GM18499 (cell line): ENCODE measurements around the gene CHRNA7.
"Not testable (repeated sequence)": the region's sequence is repeated elsewhere in the genome, so short reads cannot be mapped to it uniquely, and the experiment has no call there.

Experiments
- ATAC-seq: cut with Tn5 transposase; IDR thresholded peaks from one replicate; pipeline ENCODE4 v1.9.1; 2021; ENCODE audit warnings: moderate number of reproducible peaks; ENCODE audit not compliant: insufficient read depth, unreplicated experiment

Gene CHRNA7

DNA sequence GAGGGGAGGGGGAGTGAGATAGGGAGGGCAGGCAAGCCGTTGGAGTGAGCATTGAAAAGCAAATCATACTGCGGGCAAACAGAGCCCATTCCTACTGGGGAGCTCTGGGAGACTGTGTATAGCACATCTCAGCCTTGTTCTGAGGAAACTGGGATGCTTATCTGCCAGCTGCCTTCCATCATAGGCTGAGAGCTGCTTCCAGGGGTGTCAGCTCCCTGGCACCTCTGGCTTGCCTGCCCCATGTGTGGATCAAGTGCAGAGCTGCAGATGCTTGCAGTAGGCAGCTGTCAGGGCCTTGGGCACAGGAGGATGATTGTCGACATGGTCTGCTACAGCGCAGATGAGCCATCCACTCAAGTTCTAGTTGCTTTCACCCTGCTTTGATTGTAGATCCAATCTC is 86.8 kb downstream of the CHRNA7 start:
- no peak for ATAC-seq

DNA sequence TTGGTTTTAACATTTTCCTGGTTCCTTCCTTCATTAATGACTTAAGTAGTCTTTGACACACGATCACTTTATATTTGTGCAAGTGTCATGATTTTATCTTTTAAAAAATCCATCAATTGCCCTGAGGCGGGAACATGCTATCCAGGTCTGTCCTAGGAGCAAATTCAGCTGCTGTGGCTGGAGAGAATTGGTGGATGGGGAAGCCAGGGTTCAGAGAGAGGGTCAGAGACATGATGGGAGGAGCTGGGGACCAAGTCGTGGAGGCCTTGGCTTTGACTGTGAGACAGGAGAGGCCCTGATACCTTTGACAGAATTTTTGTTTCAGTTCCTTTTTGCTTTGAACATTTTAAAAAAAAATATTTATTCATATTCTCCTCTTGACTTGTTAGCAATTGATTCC is 89.0 kb downstream of the CHRNA7 start:
- ATAC-seq: no peak

DNA sequence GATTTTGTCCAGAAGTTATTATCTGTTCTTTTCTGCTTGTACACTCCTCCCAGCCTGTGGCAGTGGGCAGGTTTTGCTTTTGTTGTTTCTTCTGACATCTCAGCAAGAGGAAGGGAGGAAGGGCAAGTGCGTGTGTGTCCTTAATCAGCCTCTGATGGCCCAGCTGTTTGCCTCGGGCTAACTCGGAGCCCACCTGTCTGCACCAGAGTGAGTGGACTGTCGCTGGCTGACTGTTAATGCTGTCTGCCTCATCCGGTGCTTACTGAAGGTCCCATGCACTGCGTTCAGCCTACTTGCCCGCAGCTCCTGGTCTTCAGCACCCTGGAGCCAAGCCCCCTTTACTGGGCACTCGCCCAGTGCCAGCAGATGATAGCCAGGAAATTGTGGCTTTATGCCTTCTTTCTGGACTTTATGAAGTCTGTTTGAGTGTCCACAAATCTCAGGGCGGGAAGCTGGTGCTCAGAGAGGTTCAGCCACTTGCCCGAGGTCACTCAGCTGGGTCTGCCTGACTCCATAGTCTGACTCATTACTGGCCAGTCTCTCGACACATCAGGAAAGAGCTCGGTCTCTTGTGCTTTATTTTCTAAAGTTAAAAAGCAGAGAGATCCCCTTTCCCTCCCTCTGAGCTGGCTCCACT is 89.5 kb downstream of the CHRNA7 start:
- ATAC-seq: no peak

DNA sequence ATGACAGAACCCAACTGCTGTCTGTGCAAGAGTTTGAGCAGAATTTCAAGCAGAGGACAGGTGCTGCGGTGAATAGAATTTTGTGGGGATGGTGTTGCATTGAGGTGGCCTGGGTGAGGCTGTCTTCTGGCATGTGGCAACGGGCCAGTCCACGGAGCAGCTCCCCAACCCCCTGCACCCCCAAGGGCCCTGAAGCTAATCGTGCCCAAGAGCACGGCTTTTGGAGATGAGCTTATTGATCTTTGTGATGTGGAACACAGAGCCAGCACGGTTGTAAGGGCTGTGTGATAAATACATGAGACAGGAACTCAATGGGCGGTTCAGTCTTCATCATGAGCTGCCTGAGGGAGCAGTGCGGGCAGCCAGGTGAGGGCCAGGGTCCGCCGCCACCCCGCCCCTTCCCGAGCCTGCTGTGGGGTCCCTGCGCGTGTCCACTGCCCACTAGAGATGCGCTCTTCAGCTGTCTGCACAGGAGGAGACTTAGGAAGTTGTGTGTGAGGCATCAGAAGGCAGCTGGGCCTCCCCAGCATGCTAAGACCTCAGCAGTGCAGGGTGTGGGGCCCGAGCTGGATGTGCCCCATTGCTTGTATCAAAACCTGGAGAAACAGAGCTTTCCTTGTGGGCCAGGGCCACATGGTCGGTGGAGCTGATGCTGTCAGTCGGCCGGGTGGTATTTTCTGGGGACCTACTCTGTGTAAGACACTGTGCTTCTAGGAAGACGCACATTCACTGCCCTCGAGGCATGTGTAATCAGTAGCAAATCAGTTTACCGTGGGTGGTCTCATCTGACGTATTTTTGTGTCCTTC is 90.5 kb downstream of the CHRNA7 start:
- no peak for ATAC-seq

DNA sequence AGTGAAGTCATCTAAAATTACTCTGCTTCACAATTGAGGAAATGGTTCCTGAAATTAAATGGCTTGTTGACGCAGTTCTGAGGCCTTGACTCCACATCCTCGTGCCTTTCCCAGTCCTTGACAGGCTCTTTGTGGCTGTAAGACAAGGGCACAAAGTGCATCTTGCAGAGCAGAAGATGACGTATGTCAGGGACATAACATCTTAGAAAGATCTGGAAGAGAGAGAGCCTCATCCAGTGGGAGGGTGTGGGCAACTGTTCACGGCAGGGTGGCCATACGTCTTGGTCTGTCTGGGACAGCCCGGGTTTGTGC is 91.0 kb downstream of the CHRNA7 start:
- no peak for ATAC-seq

DNA sequence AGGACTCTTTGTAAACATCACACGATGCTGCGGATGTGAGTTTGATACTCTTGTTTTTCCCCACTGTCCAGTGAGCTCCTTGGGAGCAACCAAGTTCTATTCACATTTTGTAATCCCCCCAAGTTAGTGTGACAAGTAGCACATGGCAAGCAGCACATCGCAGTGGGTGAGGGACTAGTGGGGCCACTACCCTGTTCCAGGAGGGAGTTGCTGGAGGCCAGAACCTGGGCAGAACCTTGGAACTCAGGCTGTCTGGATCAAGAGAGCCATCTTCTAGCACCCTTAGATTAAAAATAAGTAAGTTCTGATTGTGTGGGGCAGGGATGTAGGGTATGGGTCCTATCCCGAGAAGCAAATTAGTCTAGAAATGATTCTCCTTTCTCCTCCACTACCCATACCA is 91.7 kb downstream of the CHRNA7 start:
- no peak for ATAC-seq

DNA sequence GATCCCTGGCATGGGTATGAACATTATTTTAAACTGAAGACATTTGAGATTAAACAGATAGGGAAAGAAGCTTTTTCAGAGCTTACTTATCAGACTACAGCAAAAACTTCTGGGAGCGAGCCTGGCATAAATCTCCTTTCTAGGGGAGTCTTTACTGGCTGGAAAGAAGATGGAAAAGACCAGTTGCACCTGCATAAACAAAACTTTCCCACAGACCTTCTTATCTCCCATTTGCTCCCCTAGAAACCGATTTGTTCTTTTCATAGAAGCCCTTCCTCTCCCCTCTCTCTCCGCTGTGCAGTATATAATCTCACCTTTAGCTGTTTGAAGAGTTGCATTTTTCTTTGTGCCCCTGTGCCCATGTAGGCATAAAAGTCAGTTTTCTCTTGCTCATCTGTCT is 93.2 kb downstream of the CHRNA7 start:
- ATAC-seq: no peak

DNA sequence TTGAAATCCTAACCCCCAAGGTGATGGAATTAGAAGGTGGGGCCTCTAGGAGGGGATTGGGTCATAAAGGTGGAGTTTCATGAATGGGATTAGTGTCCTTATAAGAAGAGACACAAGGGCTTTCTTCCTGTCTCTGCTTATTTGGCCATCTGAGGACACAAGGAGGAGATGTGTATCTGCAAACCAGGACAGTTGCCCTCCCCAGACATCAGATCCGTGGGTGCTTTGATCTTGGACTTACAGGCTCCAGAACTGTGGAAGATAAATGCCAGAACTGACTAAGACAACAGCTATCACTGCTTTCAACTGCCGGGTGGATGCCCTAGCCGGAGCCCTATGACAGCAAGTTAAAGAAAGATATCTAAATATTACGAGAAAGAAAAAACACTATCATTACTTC is 94.4 kb downstream of the CHRNA7 start:
- ATAC-seq: no peak

DNA sequence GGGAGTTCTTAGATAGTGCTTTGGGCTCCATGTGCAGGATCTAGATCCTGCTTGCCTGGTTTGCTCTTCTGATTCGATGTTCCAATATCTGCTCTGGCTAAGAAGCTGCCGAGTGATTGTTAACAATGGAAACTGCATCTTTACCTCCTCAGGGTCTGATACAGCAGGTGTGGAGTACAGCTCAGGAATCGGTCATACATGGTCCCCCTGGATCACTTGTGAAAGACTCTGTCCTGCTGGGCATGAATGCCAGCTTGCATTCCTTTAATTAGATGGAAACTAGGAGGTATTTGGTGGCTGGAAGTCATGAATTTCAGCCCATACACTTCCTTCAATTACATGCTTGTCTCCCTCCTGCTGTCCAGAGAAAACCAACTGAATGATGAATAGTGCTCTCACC is 95.3 kb downstream of the CHRNA7 start:
- ATAC-seq: no peak

DNA sequence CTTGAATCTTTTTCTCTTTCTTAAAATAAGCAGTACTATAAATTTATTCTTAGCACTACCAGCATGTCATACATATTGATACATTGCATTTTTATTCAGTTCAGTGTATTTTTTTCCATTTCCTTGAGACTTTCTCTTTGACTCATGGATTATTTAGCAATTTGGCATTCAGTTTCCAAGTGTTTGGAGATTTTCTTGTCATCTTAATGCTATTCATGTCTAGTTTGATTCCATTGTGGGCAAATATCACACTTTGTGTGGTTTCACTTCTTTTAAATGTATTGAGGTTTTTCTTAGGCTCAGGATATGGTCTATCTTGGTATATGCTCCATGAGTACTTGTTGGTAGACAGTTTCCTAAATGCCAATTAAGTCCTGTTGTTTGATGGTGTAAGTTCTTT is 99.5 kb downstream of the CHRNA7 start:
- no peak for ATAC-seq

DNA sequence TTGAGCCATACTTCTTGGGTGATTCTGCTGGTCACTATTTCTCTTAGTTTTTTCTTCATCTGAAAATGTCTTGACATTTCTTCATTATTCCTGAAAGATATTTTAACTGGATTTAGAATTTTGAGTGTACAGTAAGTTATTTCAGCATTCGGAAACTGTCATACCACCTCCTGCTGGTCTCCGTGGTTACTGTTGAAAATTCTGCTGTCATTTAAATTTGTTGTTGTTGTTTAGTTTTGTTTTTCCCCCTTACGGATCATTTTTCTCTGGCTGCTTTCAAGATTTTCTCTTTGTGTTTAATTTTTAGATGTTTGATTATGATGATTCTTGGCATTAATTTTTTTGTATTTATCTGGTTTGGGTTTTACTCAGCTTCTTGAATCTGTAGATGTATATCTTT is 100.5 kb downstream of the CHRNA7 start:
- no peak for ATAC-seq

DNA sequence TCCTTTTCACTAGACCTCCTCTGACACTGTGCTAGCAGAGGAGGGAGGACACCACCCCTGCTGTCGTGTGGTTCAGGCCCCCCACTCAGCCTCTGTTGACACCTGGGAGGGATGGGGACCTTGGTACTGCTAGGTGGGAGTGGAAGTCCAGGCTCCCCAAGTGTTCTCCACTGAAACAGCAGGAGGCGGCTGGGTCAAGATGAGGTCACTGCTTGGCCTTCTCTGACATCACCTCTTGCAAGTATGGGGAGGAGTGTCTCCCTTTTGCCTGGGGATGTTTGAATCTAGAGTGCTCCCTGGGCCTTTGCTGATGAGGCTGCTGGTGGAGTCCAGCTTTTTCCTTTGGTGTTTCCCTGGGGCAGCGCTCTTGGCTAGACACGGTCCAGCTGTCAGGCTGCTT is 101.5 kb downstream of the CHRNA7 start:
- ATAC-seq: no peak

DNA sequence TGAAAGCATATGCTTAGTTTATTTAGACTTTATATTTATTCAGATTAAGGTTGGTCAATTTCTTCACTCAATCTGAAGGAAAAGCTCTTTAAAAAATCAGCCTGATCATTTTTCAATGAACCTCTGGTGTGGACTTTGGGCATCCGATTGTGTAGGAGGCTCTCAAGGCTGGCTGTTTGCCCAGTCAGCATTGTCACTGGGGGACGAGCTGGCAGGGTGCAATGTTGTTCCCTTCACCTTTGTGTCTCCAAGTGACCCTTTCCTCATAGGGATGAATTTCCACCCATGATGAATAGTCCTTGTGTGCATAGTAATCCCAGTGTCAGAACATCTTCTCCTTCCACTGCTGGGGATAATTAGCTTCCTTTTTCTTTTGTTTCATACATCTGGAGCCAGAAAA is 102.5 kb downstream of the CHRNA7 start:
- no peak for ATAC-seq

DNA sequence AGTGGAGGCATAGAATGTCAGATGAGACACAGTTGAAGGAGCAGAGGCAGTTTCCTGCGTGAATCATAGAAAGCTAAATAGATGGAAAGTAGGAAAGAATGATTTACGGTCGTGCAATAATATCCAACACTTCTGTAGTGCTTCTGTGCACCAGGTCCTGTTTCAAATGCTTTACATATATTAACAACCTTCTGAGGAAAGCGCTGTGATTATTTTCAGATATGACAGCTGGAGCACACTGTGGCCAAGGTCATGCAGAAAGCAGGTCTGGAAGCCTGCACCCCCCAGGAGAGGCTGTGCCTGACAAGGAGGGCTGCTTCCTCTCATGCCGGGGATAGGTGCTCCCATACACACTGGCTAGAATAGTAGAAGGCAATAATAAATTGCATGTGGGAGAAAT is 104.5 kb downstream of the CHRNA7 start:
- no peak for ATAC-seq

DNA sequence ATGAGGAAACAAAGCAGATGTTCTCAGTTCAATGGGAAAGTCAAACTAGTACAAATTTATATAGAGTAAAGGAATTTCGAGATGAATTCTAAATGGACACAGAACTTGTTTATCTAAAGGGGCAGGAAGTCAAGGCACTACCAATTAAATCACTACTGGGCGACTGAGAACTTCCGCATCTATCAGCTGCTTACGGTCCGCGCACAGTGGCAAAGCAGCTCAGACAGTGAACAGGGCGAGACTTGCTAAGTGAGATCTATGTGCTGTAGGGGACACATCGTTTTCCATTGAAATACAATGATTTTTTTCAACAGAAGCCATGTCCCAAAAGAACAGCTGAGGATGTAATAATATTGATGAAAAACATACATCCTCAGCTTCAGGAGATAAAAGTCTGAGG is 105.0 kb downstream of the CHRNA7 start:
- ATAC-seq: no peak

DNA sequence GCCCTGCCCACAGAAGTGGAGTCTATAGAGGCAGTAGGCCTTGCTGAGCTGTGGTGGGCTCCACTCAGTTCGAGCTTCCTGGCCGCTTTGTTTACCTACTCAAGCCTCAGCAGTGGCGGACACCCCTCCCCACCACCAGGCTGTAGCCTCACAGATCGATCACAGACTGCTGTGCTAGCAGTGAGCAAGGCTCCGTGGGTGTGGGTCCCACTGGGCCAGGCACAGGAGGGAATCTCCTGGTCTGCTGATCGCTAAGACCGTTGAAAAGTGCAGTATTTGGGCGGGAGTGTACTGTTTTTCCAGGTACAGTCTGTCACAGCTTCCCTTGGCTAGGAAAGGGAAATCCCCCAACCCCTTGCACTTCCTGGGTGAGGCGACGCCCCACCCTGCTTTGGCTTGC is 115.2 kb downstream of the CHRNA7 start:
- not testable (repeated sequence) for ATAC-seq

DNA sequence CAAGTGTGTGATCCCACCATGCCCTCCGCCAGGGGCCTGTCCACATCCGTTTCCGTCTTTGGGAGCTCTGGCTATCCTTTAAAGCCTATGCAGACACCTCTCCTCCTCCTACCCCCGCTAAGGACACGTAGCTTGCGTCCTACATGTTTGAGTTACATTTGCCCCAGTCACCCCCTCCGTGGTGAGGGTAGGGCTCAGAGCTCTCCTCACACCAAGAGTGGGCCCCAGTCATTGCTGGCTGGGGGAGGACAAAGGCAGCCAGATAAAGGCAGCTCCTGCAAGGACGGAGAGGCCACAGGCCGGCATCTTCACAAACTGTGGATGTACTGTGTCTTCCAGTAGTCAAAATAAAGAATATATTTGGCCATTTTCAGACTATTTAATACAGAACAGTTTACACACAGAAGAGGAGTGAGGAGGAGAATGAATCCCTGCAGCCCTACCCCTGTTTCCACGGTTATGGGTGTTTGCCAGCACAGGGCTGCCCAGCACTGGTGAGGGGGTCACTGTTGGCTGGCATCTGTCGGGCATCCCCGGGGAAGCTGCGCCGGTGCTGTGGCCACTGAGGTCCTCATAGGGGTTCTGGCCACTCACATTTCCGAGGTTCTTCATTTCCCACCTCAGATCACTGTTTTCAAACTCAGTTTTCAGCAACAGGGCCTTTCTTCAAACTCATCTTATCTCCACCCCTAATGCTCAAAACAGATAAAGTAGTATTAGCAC is 118.7 kb downstream of the CHRNA7 start:
- ATAC-seq: no peak

DNA sequence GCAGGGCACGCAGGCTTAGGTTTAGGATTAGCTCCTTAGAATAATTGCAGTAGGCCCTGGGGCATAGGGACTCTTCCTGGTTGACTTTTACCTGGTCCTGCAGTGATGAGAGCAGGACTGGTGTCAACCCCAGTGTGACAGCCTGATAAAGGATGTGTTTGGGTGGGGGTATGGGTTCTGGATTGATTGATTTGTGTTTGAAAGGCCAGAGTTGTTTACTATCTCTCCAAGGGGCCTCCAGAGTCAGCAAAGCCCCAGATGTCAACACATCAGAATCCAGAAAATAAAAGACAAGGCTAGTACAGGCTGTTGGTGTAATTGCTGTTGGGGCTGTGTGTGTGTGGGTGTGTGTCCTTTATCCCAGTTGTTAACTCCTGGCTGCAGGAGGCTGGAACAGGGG is 122.3 kb downstream of the CHRNA7 start:
- no peak for ATAC-seq

DNA sequence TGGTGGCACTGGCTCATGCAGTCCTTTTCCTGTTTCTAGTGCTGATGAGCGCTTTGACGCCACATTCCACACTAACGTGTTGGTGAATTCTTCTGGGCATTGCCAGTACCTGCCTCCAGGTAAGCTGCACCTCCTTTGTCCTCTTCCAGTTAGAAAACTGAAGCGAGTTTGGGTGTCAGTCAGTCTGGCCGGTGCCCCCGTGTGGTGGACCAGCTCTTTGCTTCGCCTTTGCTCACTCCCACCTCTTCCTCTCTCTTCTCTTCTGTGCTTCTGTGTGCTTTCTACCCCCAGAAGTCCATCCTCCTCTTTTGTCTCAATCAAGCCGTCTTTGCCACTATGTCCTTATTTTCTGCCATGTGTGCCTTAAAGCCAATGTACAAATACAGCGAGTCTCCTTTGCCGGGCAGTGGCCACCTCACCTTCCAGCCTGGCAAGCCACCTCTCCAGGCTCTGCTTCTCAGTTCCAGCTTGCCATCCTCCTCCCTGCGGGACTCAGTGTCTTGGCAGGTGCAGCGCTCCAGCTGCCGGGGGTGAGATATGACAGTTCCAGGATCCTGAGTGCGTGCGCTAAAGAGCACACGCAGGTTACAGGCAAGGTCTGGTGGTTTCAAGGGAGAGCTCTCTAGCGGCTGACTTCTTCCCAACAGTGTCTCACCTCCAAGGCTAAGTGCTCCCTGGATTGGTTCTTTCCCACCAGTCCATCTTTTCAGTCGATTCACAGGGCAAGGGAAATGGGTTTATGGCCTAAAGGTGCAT is 123.7 kb downstream of the CHRNA7 start:
- not testable (repeated sequence) for ATAC-seq

DNA sequence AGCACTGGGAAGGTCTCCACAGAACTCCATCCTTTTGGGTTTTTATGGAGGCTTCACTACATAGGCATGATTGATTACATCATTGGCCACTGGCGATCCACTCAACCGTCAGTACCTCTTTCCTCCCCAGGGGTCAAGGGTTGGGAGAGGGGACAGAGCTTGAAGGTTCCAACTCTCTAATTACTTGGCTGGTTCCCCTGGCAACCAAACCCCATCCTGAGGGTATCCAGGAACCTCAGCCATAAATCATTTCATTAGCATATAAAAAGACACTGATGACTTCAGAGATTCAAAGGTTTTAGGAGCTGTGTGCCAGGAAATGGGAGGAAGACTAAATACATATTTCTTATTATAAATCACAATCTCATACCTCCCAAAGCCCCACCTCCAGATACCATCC is 131.8 kb downstream of the CHRNA7 start:
- not testable (repeated sequence) for ATAC-seq

DNA sequence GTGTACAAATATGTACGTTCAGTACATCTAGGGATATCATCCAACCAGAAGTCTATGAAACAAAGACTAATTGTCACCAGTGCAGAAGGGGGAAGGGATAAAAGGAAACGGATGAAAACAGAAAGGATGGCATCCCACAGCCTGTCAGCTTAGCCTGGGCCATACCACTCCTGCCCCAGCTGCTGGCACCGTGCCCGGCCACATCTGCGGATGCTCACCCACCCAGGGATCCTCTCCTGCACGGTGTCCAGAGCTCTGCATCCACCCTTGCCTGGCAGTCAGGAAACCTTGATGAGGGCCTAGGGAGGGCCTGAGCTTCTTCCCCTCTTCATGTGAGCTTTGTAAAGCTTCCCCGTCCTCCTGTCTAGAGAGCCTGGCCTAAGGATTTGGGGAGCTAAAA is 133.8 kb downstream of the CHRNA7 start:
- ATAC-seq: not testable (repeated sequence)
